GM18873 (cell line): ENCODE results near the gene CRABP2.

ENCODE experiments used
- ATAC-seq: cut with Tn5 transposase; IDR thresholded peaks from one replicate; pipeline ENCODE4 v1.9.1; 2021; ENCODE audit warnings: mild to moderate bottlenecking, moderate library complexity, moderate number of reproducible peaks; ENCODE audit not compliant: unreplicated experiment, low FRiP score

CRABP2 gene

GRCh38 chr1:156692925-156693847 is 12.2 kb downstream of the CRABP2 start:
- no peak for ATAC-seq

- no peak for ATAC-seq
Observed at GRCh38 chr1:156692441-156692924, 12.9 kb downstream of the CRABP2 start.

- ATAC-seq = no peak
Observed at GRCh38 chr1:156691665-156692440, 13.5 kb downstream of the CRABP2 start.

GRCh38 chr1:156691191-156691590 is 14.2 kb downstream of the CRABP2 start:
- ATAC-seq = no peak

GRCh38 chr1:156690675-156691036 is 14.7 kb downstream of the CRABP2 start:
- ATAC-seq = no peak

- ATAC-seq = no peak
Observed at GRCh38 chr1:156689953-156690674, 15.3 kb downstream of the CRABP2 start.

- no peak for ATAC-seq
Observed at GRCh38 chr1:156689035-156689952, 16.1 kb downstream of the CRABP2 start.

- ATAC-seq = no peak
Observed at GRCh38 chr1:156684227-156684782, 21.1 kb downstream of the CRABP2 start.

- ATAC-seq = no peak
Observed at GRCh38 chr1:156682166-156682890, 23.1 kb downstream of the CRABP2 start.

- no peak for ATAC-seq
Observed at GRCh38 chr1:156681196-156681960, 24.0 kb downstream of the CRABP2 start.

- no peak for ATAC-seq
Observed at GRCh38 chr1:156680056-156680455, 25.3 kb downstream of the CRABP2 start.

- no peak for ATAC-seq
Observed at GRCh38 chr1:156677616-156678596, 27.5 kb downstream of the CRABP2 start.

GRCh38 chr1:156676820-156677615 is 28.4 kb downstream of the CRABP2 start, which contains the start of gene NES:
NES (minus strand) TSS chr1:156677407; CDS start chr1:156677264, 143 bp downstream.
- no peak for ATAC-seq

GRCh38 chr1:156676114-156676819 is 29.1 kb downstream of the CRABP2 start:
- ATAC-seq = no peak
